ENCODE results near the gene MEGF11. TPM values are rescaled to one million over a fixed set of nuclear protein-coding genes. Genes with fewer than 3 reads are reported as not detected.

Gene MEGF11
- total RNA-seq, 2 donors from 2014 or later, result 0.05 TPM; not detected in 1

- no peak for DNase-seq (ENCODE audit: low spot score)
- intact Hi-C loops (cut with DNase I), result no loop called here
Observed at GRCh38 chr15:65952391-65953053, 301.0 kb downstream of the MEGF11 start.

- intact Hi-C loops (cut with DNase I), result no loop called here
- no peak for DNase-seq (ENCODE audit: low spot score)
Observed at GRCh38 chr15:65951007-65951406, 302.5 kb downstream of the MEGF11 start.

- intact Hi-C loops (cut with DNase I), result no loop called here
- DNase-seq (ENCODE audit: low spot score), result no peak
Observed at GRCh38 chr15:65949491-65949890, 304.1 kb downstream of the MEGF11 start.

- no peak for DNase-seq (ENCODE audit: low spot score)
Observed at GRCh38 chr15:65949011-65949410, 304.5 kb downstream of the MEGF11 start.

GRCh38 chr15:65948383-65948782, 305.2 kb downstream of the MEGF11 start:
- intact Hi-C loops (cut with DNase I), result no loop called here
- DNase-seq (ENCODE audit: low spot score), result no peak

More at GRCh38 chr15:65949011-65949410, 304.5 kb downstream of the MEGF11 start:
- intact Hi-C loops (cut with DNase I), result no loop called here

- intact Hi-C loops (cut with DNase I), result no loop called here
Observed at GRCh38 chr15:65947041-65947440, 306.5 kb downstream of the MEGF11 start.

GRCh38 chr15:65945616-65946015, 307.9 kb downstream of the MEGF11 start:
- DNase-seq (ENCODE audit: low spot score), result no peak
- intact Hi-C loops (cut with DNase I), result no loop called here

More at GRCh38 chr15:65947041-65947440, 306.5 kb downstream of the MEGF11 start:
- no peak for DNase-seq (ENCODE audit: low spot score)

- intact Hi-C loops (cut with DNase I), result no loop called here
Observed at GRCh38 chr15:65944404-65944803, 309.1 kb downstream of the MEGF11 start.

GRCh38 chr15:65942436-65942835, 311.1 kb downstream of the MEGF11 start:
- intact Hi-C loops (cut with DNase I), result no loop called here
- no peak for DNase-seq (ENCODE audit: low spot score)

More at GRCh38 chr15:65944404-65944803, 309.1 kb downstream of the MEGF11 start:
- DNase-seq (ENCODE audit: low spot score), result no peak

GRCh38 chr15:65940618-65940909, 313.0 kb downstream of the MEGF11 start:
- intact Hi-C loops (cut with DNase I), result no loop called here
- DNase-seq (ENCODE audit: low spot score), result no peak

- intact Hi-C loops (cut with DNase I), result no loop called here
- DNase-seq (ENCODE audit: low spot score), result no peak
Observed at GRCh38 chr15:65939901-65940617, 313.5 kb downstream of the MEGF11 start.

- DNase-seq (ENCODE audit: low spot score), result no peak
- intact Hi-C loops (cut with DNase I), result no loop called here
Observed at GRCh38 chr15:65938604-65939003, 314.9 kb downstream of the MEGF11 start.

- DNase-seq (ENCODE audit: low spot score), result no peak
- intact Hi-C loops (cut with DNase I), result no loop called here
Observed at GRCh38 chr15:65937476-65937875, 316.1 kb downstream of the MEGF11 start.

GRCh38 chr15:65937054-65937453, 316.5 kb downstream of the MEGF11 start:
- intact Hi-C loops (cut with DNase I), result no loop called here
- no peak for DNase-seq (ENCODE audit: low spot score)

- no peak for DNase-seq (ENCODE audit: low spot score)
- intact Hi-C loops (cut with DNase I), result no loop called here
Observed at GRCh38 chr15:65936282-65936681, 317.3 kb downstream of the MEGF11 start.

- no peak for DNase-seq (ENCODE audit: low spot score)
- intact Hi-C loops (cut with DNase I), result no loop called here
Observed at GRCh38 chr15:65935391-65935790, 318.2 kb downstream of the MEGF11 start.

- no peak for DNase-seq (ENCODE audit: low spot score)
- intact Hi-C loops (cut with DNase I), result no loop called here
Observed at GRCh38 chr15:65931221-65931620, 322.3 kb downstream of the MEGF11 start.

GRCh38 chr15:65930134-65930533, 323.4 kb downstream of the MEGF11 start:
- intact Hi-C loops (cut with DNase I), result no loop called here
- DNase-seq (ENCODE audit: low spot score), result no peak

GRCh38 chr15:65929573-65929972, 324.0 kb downstream of the MEGF11 start:
- no peak for DNase-seq (ENCODE audit: low spot score)
- intact Hi-C loops (cut with DNase I), result no loop called here

GRCh38 chr15:65927545-65927944, 326.0 kb downstream of the MEGF11 start:
- DNase-seq (ENCODE audit: low spot score), result no peak

GRCh38 chr15:65926899-65927298, 326.7 kb downstream of the MEGF11 start:
- no peak for DNase-seq (ENCODE audit: low spot score)
- intact Hi-C loops (cut with DNase I), result no loop called here

More at GRCh38 chr15:65927545-65927944, 326.0 kb downstream of the MEGF11 start:
- intact Hi-C loops (cut with DNase I), result no loop called here
